ENCODE results near the gene KLK4.
"Not testable (repeated sequence)": the region's sequence is repeated elsewhere in the genome, so short reads cannot be mapped to it uniquely, and the experiment has no call there.

Gene KLK4

DNA sequence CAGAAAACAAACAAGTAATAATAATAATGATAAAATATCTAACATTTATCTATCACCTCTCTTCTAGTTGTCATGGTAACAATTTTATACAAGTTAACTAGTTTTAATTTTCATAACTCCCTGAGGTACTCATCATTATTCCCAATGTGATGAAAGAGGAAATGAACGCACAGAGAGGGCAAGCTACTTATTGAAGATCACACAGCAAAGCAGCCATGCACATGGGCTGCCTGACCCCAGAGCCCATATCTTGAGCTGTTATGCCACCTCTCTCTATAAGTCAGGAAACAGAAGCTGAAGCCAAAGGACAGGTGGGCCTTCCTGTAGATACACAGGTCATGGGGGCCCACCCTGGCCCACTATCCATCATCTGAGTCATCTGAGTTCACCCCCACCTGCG is 4.9 kb upstream of the KLK4 start:
- no peak for DNase-seq (ENCODE audit: low read depth in 2 of 2, low spot score in 1 of 2)

DNA sequence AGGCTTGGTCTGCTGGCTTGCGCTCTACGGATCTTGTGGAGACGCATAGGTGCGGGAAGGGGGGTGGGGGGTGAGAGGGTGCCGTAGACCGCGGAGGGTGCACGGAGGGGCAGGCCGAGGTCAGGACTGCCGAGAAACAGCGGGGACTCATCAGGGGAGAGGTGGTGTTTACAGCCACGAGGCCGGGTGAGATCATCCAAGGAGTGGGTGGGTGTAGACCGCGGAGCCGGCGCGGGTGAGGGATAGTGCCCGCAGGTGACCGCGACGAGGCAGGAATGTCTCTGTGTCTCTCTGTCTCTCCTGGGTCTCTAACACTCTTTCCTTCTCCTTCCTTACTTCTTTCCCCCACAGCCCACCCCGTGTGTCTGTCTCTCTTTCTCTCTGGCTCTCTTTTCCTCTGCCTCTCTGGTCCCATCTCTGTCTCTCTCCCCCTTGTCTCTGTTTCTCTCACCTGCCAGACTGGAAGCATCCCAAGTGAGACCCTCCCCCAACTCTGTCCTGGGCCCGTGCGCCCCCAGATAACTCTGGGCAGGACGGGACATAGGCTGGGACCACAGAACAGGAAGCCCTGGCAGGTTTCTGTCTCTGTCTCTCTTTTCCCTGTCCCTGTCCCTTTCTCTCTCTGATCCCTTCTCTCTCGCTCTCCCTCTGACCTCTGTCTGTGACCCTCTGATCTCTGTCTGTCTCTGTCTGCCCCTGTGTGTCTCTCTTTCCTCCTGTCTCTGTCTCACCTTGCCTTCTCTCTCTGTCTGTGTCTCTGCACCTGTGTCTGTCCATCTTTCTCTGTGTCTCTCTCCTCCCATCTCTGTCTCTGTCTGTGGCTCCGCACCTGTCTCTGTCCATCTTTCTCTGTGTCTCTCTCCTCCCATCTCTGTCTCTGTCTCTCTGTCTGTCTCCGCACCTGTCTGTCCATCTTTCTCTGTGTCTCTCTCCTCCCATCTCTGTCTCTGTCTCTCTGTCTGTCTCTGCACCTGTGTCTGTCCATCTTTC is 1.8 kb upstream of the KLK4 start:
- DNase-seq (ENCODE audit: low read depth in 2 of 2, low spot score in 1 of 2), result no peak

DNA sequence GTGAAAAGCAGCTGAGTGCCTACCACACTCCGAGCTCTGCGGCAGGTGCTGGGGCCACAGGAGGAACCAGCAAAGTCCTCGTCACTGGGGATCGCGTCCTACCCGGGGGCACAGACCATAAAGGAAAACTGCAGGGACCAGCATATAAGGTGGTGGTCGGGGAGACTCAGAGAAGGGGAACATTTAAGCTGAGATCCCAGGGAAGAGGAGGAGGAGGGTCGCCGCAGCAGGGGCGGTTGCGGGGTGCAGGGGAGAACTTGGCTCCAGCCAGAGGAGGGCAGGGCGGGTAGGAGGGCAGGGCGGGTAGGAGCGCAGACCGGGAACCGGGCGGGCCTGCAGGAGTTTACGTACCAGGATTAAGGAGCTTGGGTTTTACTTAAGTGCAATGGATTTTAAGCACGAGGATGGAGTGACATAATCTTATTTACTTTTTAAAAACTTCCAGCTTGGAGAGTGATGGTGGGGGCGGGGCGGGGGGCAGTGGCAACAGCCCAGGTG is 956 bp upstream of the KLK4 start:
- DNase-seq (ENCODE audit: low read depth in 2 of 2, low spot score in 1 of 2), result no peak

DNA sequence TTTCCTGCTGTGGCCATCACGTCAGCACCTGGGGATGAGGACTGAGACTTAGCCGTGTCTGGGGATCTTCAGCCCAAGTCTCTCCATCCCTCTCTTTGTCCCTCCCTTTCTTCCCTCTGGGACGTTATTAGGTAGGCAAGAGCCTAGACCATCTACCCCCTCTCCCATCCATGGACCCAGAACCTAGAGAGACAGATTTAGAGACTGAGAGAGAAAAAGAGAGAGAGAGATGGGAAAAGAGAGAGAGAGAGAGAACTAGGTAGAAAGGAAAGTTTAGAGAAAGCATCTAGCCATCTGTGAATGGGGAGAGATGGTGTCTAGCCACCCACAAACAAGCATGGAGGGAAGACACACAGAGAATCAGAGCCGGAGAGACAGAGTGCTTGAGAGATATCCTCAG is 473 bp downstream of the KLK4 start:
- no peak for DNase-seq (ENCODE audit: low read depth in 2 of 2, low spot score in 1 of 2)

DNA sequence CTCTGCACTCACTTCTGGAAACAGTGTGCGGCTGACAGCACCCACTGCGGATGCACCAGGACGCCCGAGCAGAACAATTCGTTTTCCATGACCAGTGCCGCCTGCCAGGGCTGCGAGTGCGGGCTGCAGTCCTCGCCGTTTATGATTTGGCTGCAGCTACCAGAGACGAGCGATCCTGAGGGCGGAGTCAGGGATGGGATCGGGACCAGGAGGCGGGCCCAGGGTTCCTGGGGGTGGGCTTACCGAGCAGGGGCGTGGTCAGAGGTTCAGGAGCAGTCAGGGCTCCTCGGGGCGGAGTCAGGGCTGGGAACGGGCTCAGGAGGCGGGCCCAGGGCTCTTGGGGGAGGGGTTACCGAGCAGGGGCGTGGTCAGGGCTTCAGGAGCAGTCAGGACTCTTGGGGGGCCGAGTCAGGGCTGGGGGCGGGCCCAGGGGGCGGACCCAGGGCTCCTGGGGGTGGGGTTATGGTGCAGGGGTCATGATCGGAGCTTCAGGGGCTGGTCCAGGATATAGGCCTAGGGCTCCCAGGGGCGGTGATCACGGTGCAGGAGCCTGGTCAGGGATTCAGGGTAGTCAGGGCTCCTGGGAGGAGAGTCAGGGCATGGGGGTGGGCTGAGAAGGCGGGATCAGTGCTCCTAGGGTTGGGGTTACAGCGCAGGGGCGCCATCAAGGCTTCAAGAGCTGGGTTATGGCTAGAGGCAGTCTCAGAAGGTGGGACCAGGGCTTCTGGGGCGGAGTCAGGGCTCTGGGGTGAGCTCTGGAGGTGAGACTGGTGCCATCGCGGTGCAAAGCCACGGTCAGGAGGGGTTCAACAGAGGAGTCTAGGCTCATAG is 1.7 kb downstream of the KLK4 start:
- DNase-seq (ENCODE audit: low read depth in 2 of 2, low spot score in 1 of 2), result no peak

DNA sequence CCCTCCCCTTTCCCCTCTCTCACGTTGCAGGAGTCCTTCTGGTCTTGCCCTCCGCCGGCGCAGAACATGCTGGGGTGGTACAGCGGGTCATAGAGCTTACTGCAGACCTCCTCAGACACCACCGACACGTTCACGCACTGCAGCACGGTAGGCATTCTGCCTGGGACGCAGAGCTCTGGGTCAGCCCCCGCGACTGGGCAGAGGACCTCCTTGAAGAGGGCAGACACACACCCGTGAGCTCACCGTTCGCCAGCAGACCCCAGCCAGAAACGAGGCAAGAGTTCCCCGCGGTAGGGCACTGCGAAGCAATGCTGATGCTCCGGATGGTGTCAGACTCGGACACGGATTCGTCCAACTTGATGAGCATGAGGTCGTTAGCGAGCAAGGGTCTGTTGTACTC is 2.9 kb downstream of the KLK4 start:
- DNase-seq (ENCODE audit: low read depth in 2 of 2, low spot score in 1 of 2), result no peak

DNA sequence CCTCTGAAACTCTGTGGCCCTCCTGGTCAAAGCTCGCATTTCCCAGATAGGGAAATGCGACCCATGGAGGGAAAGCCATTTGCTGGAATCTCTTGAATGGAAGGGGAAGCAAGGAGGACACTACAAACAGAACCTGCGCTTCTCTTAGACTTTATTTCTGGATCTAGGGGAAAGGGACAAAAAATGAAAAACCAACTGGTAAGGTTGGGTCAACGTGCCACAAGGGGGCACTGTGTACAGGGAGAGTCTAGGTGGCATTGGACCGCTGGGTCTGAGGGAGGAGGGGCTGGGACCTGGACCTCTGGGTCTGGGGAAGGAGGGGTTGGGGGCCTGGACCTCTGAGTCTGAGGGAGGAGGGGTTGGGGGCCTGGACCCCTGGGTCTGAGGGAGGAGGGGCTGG is 5.0 kb downstream of the KLK4 start:
- no peak for DNase-seq (ENCODE audit: low read depth in 2 of 2, low spot score in 1 of 2)

DNA sequence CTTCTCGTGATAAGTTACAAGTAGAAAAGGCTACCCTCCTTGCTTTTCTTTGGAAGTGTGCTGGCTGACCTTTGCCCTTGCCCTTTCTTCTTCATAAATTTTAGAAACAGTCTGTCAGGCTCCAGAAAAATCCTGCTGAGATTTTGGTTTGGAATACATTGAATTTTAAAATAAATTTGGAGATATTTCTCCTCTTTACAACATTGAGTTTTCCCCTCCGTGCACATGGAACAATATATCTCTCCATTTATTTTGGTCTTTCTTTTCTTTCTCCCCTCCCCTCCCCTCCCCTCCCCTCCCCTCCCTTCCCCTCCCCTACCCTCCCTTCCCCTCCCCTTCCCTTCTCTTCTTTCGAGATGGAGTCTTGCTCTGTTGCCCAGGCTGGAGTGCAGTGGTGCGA is 8.6 kb downstream of the KLK4 start:
- DNase-seq (ENCODE audit: low read depth in 2 of 2, low spot score in 1 of 2), result no peak

DNA sequence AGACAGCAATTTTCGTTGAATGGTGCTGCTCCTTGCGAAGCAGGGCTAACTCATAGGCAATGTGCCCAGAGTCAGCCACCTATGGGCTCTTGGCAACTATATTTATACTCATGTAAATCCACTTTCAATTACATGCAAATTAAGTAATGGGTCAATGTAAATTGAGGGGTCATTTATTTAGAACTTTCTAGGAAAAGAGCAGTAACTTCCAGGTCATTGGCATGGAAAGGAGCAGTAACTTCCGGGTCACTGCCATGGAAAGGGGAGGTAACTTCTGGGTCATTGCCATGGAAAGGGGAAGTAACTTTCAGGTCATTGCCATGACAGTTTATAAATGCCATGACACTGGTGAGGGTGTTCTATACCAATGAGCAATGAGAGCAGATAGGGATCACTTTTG is 11.6 kb downstream of the KLK4 start:
- DNase-seq (ENCODE audit: low read depth in 2 of 2, low spot score in 1 of 2), result no peak

DNA sequence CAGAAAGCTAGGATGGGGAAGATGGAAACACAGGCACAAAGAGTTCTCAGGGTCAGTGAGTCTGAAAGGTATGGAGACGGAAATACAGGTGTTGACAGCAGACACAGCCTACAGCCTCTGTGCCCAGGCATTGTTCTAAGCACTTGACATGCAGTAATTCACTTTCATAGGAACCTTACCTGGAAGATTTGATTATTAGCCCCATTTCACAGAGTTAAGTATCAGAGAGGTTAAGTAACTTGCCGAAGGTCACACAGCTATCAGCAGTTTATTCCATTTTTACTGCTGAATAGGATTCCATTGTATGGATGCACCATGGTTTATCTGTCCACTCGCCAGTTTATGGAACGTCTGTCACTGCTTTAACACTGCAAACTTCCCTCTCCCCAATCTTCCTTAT is 13.2 kb downstream of the KLK4 start:
- no peak for DNase-seq (ENCODE audit: low read depth in 2 of 2, low spot score in 1 of 2)

DNA sequence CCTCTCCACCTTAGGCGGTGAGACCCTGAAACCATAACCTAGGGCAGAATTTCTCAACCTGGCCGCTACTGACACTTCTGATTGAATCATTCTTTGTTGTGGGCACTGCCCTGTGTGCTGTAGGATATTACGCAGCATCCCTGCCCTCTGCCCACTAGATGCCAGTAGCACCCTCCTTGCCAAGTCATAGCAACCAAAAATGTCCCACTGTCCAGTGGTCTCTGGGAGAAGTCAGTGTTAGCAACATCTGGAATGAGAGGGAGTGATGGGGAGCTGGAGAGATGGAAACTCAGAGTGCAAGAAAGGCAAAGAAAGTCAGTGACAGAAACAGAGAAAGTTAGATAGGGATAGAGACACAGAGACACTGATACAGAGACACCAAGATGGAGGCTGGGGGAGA is 13.6 kb downstream of the KLK4 start:
- no peak for DNase-seq (ENCODE audit: low read depth in 2 of 2, low spot score in 1 of 2)

DNA sequence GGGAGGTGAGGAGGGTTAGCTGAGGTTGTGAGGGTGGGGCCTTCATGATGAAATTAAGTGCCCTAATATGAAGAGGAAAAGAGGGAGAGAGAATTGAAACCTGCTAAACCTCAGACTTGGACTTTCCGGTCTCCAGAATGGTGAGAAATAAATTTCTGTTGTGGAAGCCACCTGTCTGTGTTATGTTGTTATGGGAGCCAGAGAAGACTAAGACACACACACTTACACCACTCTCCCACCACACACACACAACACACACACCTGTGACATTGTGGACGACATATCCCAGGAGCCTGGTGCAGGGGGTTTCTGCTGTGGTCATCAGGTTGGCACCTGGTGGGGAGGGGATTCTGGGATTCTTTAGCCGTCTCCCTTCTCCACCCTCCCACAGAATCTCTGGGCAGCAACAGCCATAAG is 14.0 kb downstream of the KLK4 start:
- DNase-seq (ENCODE audit: low read depth in 2 of 2, low spot score in 1 of 2), result no peak

DNA sequence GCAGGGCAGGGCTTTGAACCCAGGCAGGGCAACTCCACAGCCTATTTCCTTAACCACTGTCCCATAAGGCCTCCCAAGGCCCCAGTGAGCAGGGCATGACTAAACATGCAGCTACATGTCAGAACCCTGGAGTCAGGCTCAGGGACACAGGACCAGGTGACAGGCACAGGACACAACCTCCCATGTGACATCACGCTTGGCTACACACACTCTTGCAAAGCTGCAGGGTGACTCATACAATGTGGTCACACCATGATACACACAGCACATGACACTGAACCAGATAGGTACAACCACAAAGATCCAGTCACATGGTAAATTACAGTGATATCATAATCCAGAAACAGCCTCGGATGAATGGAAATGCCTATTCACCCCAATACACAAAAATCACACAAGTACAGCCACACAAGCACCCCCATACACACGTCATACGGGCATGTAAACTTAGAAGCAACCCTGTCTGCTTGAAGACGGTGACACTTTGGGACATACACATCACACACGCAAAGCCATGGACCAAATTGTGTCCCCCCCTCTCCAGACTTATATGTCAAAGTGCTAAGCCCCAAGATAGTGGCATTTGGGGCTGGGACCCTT is 14.5 kb downstream of the KLK4 start:
- DNase-seq (ENCODE audit: low read depth in 2 of 2, low spot score in 1 of 2), result no peak

DNA sequence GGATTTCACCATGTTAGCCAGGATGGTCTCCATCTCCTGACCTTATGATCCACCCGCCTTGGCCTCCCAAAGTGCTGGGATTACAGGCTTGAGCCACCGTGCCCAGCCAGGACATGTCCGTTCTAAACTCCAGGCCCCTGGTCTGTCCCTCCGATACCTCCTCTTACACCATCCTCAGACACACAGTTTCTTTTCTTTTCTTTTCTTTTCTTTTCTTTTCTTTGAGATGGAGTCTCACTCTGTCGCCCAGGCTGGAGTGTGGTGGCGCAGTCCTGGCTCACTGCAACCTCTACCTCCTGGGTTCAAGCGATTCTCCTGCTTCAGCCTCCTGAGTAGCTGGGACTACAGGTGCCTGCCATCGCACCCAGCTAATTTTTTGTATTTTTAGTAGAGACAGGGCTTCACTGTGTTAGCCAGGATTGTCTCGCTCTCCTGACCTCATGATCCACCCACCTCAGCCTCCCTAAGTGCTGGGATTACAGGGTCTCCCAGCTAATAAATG is 15.1 kb downstream of the KLK4 start:
- DNase-seq (ENCODE audit: low read depth in 2 of 2, low spot score in 1 of 2), result not testable (repeated sequence)

DNA sequence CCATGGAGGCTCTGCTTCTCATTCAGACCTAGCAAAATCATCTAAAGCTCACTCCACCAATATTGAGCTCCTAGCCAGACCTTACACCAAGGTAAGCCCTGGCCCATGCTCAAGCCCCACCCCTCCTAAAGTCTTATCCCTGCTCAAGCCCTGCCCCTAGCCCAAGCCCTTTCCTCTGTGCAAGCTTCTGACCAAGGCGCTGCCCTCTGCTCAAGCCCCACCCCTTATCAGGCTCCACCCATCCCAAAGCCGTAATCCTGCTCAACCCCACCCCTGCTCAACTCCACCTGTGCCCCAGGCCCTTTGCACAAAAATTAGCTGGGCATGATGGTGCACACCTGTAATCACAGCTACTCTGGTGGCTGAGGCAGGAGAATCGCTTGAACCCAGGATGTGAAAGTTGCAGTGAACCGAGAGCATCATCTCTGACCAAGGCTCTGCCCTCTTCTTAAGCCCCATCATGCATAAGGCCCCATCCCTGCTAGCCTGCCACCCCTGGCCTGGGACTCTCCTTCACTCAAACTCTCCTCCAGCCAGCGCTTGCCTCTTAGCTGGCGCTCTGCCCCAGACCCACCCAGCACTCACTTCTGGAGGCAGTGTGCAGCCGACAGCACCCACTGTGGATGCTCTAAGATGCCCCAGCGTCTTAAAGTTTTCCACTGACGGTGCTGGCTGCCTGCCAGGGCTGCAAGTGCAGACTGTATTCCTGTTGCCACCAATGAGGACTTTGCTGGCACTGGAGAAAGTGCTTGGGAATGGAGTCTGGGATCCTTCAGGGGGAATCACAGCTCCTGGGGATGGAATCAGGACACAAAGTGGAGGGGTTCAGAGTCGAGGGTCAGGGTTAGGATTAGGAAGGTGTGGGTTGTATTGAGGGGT is 16.5 kb downstream of the KLK4 start:
- DNase-seq (ENCODE audit: low read depth in 2 of 2, low spot score in 1 of 2), result no peak

DNA sequence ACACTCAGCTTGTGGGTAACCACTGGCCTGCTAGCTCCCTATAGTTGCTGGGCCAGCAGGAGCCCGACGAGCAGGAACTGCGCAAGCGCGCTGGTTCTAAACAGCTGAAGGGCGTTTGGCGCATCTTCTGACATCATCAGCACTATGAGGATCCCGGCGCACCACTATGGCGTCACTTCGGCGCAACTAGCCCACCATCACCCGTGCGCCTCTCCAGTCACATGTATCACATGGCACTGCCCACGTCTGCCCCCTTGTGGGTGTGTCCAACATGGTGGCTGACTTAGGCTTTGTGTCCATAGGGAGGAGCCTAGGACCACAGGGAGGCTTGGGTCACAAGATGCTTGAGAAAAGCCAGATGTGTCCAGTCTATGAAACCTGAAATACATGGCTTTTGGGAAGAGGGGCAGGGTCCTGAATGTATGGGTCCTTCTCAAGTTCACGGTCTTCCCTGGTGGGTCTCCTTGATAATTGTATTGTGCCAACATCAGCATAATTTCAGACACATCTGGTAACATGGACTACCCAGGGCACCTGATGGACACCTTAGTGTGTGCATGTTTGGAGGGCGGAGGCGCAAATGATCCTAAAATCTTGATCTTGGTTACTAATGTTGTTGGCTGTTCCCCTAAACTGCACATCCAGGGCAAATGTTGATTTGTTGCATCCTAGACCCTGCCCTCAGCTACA is 18.0 kb downstream of the KLK4 start:
- no peak for DNase-seq (ENCODE audit: low read depth in 2 of 2, low spot score in 1 of 2)

DNA sequence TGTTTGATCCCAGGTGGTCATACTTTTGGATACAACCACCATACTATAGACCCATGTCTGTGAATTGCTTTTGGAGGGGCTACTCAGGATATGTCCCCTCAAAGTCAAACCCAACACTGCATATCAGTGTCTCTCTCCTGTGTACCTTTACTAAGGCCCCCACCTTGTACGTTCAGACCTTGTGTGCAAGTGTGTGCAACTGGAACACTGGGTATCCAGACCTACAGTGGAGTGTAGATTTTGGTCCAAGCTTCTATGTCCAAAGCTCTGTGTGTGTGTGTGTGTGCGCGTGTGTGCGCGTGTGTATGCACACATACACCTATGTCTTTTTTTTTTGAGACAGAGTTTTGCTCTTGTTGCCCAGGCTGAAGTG is 20.0 kb downstream of the KLK4 start:
- no peak for DNase-seq (ENCODE audit: low read depth in 2 of 2, low spot score in 1 of 2)

DNA sequence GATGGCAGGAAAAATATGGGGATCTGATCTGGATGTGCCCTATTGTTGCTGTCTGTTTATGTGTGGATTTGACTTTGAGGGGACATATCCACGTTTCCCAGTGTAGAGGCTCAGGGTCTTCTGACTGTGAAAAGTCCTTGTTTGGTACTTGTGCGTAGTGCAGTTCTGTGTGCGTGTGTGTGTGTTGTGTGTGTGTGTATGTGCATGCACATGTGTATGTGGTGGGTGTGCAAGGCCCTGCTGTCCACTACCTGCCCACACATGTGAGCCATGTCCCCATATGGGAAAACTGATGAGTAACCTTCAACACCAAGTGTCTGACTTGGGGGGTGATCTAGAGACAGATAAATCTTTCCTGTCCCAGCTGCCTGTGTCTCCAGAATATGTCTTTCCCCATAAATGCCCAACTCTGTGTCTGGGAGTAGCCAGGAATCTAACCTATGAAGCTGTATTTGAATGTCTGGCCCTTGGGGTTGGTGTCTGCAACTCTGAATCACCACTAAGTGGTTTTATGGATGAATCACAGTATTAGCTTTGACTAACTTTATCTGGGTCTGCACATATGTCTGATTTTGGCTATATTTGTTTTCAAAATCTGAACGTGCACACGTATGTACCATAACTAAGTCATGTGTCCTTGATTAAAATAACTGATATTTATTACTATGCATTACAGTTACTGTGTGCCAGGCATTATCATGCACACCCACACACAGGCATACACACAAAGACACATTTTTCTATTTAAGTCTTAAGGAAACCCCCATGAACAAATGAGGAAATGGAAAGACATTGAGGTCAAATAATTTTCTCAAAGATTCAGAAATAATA is 20.6 kb downstream of the KLK4 start:
- DNase-seq (ENCODE audit: low read depth in 2 of 2, low spot score in 1 of 2), result no peak

DNA sequence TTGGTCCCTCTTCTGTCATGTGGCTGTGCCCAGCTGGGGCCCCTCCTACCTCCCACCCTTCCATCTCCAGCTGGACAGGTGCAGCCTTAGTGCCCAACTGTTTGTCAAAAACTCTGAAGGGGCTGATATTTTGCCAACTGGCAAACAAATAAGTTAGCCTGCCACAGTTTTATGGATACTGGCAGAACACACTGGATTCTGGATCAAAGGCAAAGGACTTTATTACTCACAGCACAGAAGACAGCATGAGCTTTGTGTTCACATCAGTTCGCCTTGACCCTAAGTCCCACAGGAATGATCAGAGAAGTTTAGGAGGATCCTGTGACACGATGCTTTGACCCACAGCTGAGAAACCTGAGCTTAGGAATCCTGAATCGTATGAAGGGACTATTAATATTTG is 21.6 kb downstream of the KLK4 start:
- no peak for DNase-seq (ENCODE audit: low read depth in 2 of 2, low spot score in 1 of 2)

All from stimulated activated CD8-positive, alpha-beta memory T cell treated with anti-CD3 and anti-CD28 coated beads, Interleukin-4, amount 100 ng/mL, for 4 hours (primary cell).